22Rv1 (cell line): ENCODE data around the gene MIEF1.

Source experiments
- ZFX ChIP-seq: fragments of 450-650 bp; IDR thresholded peaks from 2 replicates; pipeline ENCODE4 v1.6.1; 2017; ENCODE audit warnings: antibody characterized with exemption, borderline replicate concordance
- TF ChIP-seq, protein P1 (sequence below): fragments of 450-650 bp; IDR thresholded peaks from 2 replicates; pipeline ENCODE4 v1.5.1; 2017; ENCODE audit warnings: mild to moderate bottlenecking

DNA sequence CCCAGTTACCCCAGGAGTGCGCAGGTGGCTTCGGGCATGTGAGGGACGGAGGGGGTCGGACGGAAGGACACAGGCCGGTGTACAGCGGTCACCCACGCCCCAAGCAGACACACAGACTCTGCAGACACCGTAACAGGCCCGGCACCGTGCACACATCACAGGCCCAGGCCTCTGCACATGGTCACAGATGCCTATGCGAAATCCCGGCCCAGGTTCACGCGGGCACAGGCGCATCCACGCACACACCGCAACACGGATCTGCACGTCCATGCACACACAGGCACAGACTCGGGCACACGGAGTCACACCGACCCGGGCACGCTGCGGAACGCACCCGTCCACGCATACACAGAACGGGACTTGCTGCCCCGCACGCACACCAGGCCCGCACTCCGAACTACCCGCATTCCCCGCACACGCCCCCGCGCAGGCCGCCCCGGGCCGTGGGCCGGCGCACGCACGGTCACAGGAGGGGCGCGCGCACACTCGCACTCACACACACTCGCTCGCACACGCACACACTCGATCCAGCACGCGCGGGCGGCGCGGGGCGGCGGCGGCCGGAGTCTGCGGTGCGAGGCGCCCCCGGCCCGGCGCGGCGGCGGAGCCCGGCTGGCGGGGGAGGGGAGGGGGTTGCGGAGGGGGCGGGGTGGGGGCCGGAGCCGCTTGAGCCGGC, 45.4 kb upstream of the MIEF1 start, which contains the start of gene MGAT3:
- TF ChIP-seq, protein P1, sequence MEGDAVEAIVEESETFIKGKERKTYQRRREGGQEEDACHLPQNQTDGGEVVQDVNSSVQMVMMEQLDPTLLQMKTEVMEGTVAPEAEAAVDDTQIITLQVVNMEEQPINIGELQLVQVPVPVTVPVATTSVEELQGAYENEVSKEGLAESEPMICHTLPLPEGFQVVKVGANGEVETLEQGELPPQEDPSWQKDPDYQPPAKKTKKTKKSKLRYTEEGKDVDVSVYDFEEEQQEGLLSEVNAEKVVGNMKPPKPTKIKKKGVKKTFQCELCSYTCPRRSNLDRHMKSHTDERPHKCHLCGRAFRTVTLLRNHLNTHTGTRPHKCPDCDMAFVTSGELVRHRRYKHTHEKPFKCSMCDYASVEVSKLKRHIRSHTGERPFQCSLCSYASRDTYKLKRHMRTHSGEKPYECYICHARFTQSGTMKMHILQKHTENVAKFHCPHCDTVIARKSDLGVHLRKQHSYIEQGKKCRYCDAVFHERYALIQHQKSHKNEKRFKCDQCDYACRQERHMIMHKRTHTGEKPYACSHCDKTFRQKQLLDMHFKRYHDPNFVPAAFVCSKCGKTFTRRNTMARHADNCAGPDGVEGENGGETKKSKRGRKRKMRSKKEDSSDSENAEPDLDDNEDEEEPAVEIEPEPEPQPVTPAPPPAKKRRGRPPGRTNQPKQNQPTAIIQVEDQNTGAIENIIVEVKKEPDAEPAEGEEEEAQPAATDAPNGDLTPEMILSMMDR, result no peak
- TF ChIP-seq ZFX, result no peak
